MCF 10A (cell line): ENCODE data around the gene RNF213. TPM values are rescaled to one million over a fixed set of nuclear protein-coding genes. Genes with fewer than 3 reads are reported as not detected.

Experiments used
- BruUV-seq: library from RNA; stranded (reverse); fragments of 400-500 nt; replicated peaks from 2 replicates; lab custom pipeline; 2021; lab: Mats Ljungman, UMichigan
- CTCF ChIA-PET: fragments of 300-600 bp; sonication (Branson Sonifier 250); formaldehyde crosslinking; extraction: SDS; loops from one replicate; lab custom pipeline; 2021; ENCODE audit warnings: antibody characterized with exemption, inconsistent platforms; lab: Yijun Ruan, JAX
- POLR2A ChIA-PET: fragments of 300-600, 350-650 bp; sonication (Branson Sonifier 250); formaldehyde crosslinking; extraction: SDS; loops from one replicate; lab custom pipeline; 2020; ENCODE audit warnings: antibody characterized with exemption, inconsistent platforms; lab: Yijun Ruan, JAX
- DNase-seq: peaks from one replicate; pipeline ENCODE4 v3.0.0-alpha.2; 2018; ENCODE audit not compliant: unreplicated experiment
- H3K27ac Mint-ChIP-seq: one replicate; pipeline ENCODE4 v1.8.0; 2022; ENCODE audit warnings: mild to moderate bottlenecking, low read depth, mixed read lengths; ENCODE audit not compliant: unreplicated experiment
- H3K27me3 Mint-ChIP-seq: one replicate; pipeline ENCODE4 v1.8.0; 2022; ENCODE audit warnings: mixed read lengths; ENCODE audit not compliant: insufficient read depth, unreplicated experiment
- H3K36me3 Mint-ChIP-seq: one replicate; pipeline ENCODE4 v1.8.0; 2022; ENCODE audit warnings: mild to moderate bottlenecking, moderate library complexity, mixed read lengths; ENCODE audit not compliant: insufficient read depth, unreplicated experiment
- H3K4me1 Mint-ChIP-seq: one replicate; pipeline ENCODE4 v1.8.0; 2022; ENCODE audit warnings: mixed read lengths; ENCODE audit not compliant: insufficient read depth, unreplicated experiment
- H3K4me3 Mint-ChIP-seq: one replicate; pipeline ENCODE4 v1.8.0; 2022; ENCODE audit warnings: mild to moderate bottlenecking, moderate library complexity, mixed read lengths; ENCODE audit not compliant: unreplicated experiment
- H3K9me3 Mint-ChIP-seq: one replicate; pipeline ENCODE4 v1.8.0; 2022; ENCODE audit warnings: mixed read lengths; ENCODE audit not compliant: unreplicated experiment
- intact Hi-C: fragments of 100-400 bp; cut with micrococcal nuclease; formaldehyde crosslinking; loops from 2 replicates; pipeline ENCODE4 v1.14.1; 2022
- total RNA-seq: library from RNA; stranded (reverse); gene quantifications from 2 replicates; pipeline ENCODE4 v1.2.3, GENCODE V29; 2022
- TF ChIP-seq, protein P1 (sequence below): fragments of 200-600 bp; IDR thresholded peaks from one replicate; pipeline ENCODE4 v1.8.0; 2022; ENCODE audit warnings: antibody characterized with exemption, mild to moderate bottlenecking; ENCODE audit not compliant: unreplicated experiment

RNF213 gene
- total RNA-seq, 1 experiment from 2014 or later, result 50.5 TPM

GRCh38 chr17:80429356-80430275 is 169.0 kb downstream of the RNF213 start:
- no peaks in the 10 kb centered on the region for H3K4me1 Mint-ChIP-seq
- no peak overlapping the region for H3K4me3 Mint-ChIP-seq
- BruUV-seq, result no TSS peak
- ChIA-PET CTCF (interaction anchor here (0.7 kb wide), 1 partner anchor 143 kb away, joined by 4 read pairs; no protein-coding TSS in a partner anchor), POLR2A (no interaction called here)
- no peaks in the 10 kb centered on the region for H3K27me3 Mint-ChIP-seq
- TF ChIP-seq, protein P1, sequence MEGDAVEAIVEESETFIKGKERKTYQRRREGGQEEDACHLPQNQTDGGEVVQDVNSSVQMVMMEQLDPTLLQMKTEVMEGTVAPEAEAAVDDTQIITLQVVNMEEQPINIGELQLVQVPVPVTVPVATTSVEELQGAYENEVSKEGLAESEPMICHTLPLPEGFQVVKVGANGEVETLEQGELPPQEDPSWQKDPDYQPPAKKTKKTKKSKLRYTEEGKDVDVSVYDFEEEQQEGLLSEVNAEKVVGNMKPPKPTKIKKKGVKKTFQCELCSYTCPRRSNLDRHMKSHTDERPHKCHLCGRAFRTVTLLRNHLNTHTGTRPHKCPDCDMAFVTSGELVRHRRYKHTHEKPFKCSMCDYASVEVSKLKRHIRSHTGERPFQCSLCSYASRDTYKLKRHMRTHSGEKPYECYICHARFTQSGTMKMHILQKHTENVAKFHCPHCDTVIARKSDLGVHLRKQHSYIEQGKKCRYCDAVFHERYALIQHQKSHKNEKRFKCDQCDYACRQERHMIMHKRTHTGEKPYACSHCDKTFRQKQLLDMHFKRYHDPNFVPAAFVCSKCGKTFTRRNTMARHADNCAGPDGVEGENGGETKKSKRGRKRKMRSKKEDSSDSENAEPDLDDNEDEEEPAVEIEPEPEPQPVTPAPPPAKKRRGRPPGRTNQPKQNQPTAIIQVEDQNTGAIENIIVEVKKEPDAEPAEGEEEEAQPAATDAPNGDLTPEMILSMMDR, result no peak
- H3K27ac Mint-ChIP-seq, result no peak overlapping the region
- DNase-seq, result no peak
- no peaks in the 10 kb centered on the region for H3K36me3 Mint-ChIP-seq
- no peaks in the 10 kb centered on the region for H3K9me3 Mint-ChIP-seq
- intact Hi-C loops, result loop anchor here (5.0 to 10.0 kb wide), 2 partner anchors 465 to 553 kb away; no protein-coding TSS in a partner anchor

GRCh38 chr17:80430446-80431245 is 170.0 kb downstream of the RNF213 start:
- no peaks in the 10 kb centered on the region for H3K36me3 Mint-ChIP-seq
- TF ChIP-seq, protein P1, result no peak
- CTCF ChIA-PET, result interaction anchor here (0.7 kb wide), 1 partner anchor 142 kb away, joined by 4 read pairs; no protein-coding TSS in a partner anchor
- H3K4me3 Mint-ChIP-seq, result no peak overlapping the region
- BruUV-seq, result no TSS peak
- H3K4me1 Mint-ChIP-seq, result no peaks in the 10 kb centered on the region
- no peaks in the 10 kb centered on the region for H3K27me3 Mint-ChIP-seq
- no peak overlapping the region for H3K27ac Mint-ChIP-seq
- intact Hi-C loops, result no loop called here
- no peaks in the 10 kb centered on the region for H3K9me3 Mint-ChIP-seq
- DNase-seq, result no peak
- POLR2A ChIA-PET, result interaction anchor here (1.0 kb wide), 1 partner anchor 71 kb away, joined by 3 read pairs; no protein-coding TSS in a partner anchor

DNA sequence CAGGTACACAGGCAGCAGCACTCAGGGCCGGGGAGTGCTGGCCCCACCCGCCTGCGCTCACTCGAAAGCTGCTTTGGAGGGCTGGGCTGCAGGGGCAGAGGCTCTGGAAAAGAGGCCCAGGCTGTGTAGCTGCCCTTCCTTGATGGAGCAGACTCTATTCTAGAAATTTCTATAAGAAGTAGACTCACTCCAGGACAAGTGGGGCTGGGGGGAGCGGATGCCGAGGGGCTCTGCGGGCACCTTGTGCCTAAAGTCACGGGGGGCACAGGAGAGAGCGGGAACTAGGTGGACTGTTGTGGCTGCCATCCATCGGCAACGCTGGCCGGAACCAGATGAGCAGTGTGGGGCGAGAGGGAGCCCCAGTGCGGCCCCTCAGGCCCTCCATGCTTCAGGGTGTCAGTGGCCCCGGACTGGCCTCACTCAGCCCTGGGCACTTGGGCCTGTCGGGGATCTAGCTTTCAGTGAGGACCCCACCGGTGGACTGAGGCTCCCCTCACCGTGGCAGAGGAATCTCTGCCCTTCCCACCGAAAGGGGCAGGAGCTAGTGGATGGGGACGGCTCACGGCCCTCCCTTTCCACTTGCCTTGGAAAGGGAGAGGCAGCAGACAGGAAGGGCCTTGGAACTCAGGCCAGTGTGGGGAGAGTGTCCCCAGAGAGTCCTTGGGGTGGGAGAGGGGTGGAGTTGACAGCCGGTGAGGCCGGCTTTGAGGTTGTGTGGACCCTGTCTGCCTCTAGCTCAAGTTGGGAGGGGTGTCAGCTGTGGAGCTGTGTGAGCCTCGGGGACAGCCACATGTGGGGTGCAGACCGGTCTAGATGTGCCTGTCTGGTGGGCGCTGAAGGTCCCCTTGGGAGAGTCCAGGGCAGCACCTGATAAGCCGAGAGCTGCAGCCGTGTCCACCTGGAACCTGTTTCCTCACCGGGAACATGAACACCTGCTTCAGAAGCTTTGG is 170.9 kb downstream of the RNF213 start:
- Mint-ChIP-seq H3K9me3 (no peaks in the 10 kb centered on the region), H3K4me3 (no peak overlapping the region), H3K27ac (no peak overlapping the region), H3K4me1 (no peaks in the 10 kb centered on the region), H3K36me3 (no peaks in the 10 kb centered on the region), H3K27me3 (no peaks in the 10 kb centered on the region)
- CTCF ChIA-PET, result interaction anchor here (0.7 kb wide), 1 partner anchor 557 kb away, joined by 3 read pairs; no protein-coding TSS in a partner anchor
- TF ChIP-seq, protein P1, result no peak
- intact Hi-C loops, result no loop called here
- POLR2A ChIA-PET, result interaction anchor here (0.6 to 1.0 kb wide), 2 partner anchors 70 to 98 kb away, joined by 3 read pairs; no protein-coding TSS in a partner anchor
- no peak for DNase-seq
- BruUV-seq, result no TSS peak
